HEK293 (cell line): ENCODE results near the gene ACSS1.

Experiments
- ZNF138 ChIP-seq: fragments of 450-650 bp; formaldehyde crosslinking; IDR thresholded peaks from 2 replicates; pipeline ENCODE4 v1.5.1; 2016; ENCODE audit warnings: missing biosample characterization, missing genetic modification characterization, borderline replicate concordance
- ZNF76 ChIP-seq: fragments of 450-650 bp; formaldehyde crosslinking; IDR thresholded peaks from 2 replicates; pipeline ENCODE4; 2016; ENCODE audit warnings: low read depth, missing biosample characterization, missing genetic modification characterization, borderline replicate concordance
- ZSCAN30 ChIP-seq: fragments of 450-650 bp; IDR thresholded peaks from 2 replicates; pipeline ENCODE4 v1.5.1; 2018; ENCODE audit warnings: missing biosample characterization, mild to moderate bottlenecking, missing genetic modification characterization, moderate library complexity
- TF ChIP-seq, protein P1 (sequence below): fragments of 450-650 bp; formaldehyde crosslinking; IDR thresholded peaks from 2 replicates; pipeline ENCODE4 v1.5.1; 2016; ENCODE audit warnings: missing biosample characterization, missing genetic modification characterization
- TF ChIP-seq, protein P2 (sequence below): fragments of 450-650 bp; formaldehyde crosslinking; IDR thresholded peaks from 2 replicates; pipeline ENCODE4 v1.5.1; 2016; ENCODE audit warnings: missing biosample characterization, missing genetic modification characterization
- TF ChIP-seq, protein P3 (sequence below): fragments of 450-650 bp; formaldehyde crosslinking; IDR thresholded peaks from 2 replicates; pipeline ENCODE4 v1.5.1; 2016; ENCODE audit warnings: missing biosample characterization, missing genetic modification characterization

DNA sequence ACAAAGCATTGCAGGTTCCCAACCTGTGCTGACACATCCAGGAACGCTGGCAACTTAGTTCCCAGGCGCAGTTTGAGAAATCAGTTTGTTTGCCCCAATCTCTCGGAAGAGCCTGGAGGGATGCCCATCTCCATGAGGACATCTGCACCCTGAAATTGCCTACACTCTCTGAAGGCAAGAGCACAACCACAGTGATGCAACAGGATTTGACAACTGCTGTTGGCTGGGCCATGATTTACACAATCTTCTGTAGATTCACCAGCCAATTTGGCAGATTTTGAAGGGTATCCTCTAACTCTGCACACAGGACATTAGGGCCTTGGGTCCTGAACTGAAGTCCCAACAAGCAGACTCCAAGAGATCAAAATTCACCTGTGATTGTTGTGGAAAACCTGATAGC is 68.8 kb downstream of the ACSS1 start:
- TF ChIP-seq, protein P1, sequence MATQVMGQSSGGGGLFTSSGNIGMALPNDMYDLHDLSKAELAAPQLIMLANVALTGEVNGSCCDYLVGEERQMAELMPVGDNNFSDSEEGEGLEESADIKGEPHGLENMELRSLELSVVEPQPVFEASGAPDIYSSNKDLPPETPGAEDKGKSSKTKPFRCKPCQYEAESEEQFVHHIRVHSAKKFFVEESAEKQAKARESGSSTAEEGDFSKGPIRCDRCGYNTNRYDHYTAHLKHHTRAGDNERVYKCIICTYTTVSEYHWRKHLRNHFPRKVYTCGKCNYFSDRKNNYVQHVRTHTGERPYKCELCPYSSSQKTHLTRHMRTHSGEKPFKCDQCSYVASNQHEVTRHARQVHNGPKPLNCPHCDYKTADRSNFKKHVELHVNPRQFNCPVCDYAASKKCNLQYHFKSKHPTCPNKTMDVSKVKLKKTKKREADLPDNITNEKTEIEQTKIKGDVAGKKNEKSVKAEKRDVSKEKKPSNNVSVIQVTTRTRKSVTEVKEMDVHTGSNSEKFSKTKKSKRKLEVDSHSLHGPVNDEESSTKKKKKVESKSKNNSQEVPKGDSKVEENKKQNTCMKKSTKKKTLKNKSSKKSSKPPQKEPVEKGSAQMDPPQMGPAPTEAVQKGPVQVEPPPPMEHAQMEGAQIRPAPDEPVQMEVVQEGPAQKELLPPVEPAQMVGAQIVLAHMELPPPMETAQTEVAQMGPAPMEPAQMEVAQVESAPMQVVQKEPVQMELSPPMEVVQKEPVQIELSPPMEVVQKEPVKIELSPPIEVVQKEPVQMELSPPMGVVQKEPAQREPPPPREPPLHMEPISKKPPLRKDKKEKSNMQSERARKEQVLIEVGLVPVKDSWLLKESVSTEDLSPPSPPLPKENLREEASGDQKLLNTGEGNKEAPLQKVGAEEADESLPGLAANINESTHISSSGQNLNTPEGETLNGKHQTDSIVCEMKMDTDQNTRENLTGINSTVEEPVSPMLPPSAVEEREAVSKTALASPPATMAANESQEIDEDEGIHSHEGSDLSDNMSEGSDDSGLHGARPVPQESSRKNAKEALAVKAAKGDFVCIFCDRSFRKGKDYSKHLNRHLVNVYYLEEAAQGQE (tag by site-specific recombination), result no peak
- TF ChIP-seq ZNF138 (tag by site-specific recombination) (no peak), ZNF76 (tag by site-specific recombination) (no peak), ZSCAN30 (tag by site-specific recombination) (no peak)
- TF ChIP-seq, protein P2, sequence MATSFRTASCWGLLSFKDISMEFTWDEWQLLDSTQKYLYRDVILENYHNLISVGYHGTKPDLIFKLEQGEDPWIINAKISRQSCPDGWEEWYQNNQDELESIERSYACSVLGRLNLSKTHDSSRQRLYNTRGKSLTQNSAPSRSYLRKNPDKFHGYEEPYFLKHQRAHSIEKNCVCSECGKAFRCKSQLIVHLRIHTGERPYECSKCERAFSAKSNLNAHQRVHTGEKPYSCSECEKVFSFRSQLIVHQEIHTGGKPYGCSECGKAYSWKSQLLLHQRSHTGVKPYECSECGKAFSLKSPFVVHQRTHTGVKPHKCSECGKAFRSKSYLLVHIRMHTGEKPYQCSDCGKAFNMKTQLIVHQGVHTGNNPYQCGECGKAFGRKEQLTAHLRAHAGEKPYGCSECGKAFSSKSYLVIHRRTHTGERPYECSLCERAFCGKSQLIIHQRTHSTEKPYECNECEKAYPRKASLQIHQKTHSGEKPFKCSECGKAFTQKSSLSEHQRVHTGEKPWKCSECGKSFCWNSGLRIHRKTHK (tag by site-specific recombination), result no peak
- TF ChIP-seq, protein P3, sequence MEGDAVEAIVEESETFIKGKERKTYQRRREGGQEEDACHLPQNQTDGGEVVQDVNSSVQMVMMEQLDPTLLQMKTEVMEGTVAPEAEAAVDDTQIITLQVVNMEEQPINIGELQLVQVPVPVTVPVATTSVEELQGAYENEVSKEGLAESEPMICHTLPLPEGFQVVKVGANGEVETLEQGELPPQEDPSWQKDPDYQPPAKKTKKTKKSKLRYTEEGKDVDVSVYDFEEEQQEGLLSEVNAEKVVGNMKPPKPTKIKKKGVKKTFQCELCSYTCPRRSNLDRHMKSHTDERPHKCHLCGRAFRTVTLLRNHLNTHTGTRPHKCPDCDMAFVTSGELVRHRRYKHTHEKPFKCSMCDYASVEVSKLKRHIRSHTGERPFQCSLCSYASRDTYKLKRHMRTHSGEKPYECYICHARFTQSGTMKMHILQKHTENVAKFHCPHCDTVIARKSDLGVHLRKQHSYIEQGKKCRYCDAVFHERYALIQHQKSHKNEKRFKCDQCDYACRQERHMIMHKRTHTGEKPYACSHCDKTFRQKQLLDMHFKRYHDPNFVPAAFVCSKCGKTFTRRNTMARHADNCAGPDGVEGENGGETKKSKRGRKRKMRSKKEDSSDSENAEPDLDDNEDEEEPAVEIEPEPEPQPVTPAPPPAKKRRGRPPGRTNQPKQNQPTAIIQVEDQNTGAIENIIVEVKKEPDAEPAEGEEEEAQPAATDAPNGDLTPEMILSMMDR, result no peak
